ENCODE results near the gene SPCS3.
"Not testable (repeated sequence)": the region's sequence is repeated elsewhere in the genome, so short reads cannot be mapped to it uniquely, and the experiment has no call there.

The SPCS3 gene

GRCh38 chr4:176306837-176307665, 12.7 kb upstream of the SPCS3 start:
- DNase-seq = no peak

DNA sequence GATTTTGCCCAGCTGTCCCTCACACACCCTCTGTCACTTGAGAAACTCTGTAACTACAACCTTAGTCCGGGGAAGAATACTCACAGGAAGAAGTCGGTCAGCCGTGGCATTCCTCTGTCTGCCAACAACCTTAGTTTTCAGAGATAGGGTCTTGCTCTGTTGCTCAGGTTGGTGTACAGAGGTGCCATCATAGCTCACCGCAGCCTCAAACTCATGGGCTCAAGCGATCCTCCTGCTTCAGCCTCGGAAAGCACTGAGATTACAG, 12.2 kb upstream of the SPCS3 start:
- DNase-seq = no peak

DNA sequence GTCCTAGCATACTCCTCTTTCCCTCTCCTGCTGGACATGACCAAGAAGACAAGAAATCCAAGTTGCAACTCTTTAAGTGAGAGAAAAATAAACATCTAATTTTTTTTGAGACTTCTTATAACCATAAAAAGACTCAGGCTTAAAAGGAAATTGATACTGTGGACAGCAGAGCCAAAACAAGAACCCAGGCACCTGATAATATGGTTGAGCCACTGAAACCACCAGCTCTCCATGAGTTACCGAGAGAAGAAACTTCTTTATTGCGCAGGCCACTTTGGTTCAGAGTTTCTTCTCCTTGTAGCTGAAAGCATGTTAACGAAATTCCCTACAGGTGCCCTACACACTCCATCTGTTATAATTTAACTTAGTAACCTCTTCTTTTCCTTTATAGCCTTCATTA, 11.3 kb upstream of the SPCS3 start:
- no peak for DNase-seq

DNA sequence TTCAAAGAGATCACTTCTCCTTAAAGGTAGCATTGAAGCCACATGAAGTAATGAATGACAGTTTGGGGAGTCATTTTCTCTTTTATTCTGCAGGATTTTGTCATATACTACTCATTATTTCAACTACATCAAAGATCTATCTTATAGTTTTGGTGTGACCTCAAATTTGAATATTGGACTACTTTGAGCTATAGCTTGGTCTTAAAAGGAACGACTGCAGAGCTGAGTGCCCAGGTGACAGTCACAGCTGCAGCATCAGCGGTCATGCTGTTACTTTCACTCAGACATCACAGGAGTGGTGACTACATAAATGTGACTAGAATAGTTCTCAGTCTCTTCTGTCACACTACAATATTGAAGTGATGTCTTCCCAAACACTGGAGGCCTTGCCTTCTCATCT, 10.7 kb upstream of the SPCS3 start:
- no peak for DNase-seq

GRCh38 chr4:176309772-176310171, 10.0 kb upstream of the SPCS3 start:
- DNase-seq = no peak

GRCh38 chr4:176313596-176314336, 6.0 kb upstream of the SPCS3 start:
- DNase-seq = no peak

- no peak for DNase-seq
Observed at GRCh38 chr4:176319151-176319703, 539 bp upstream of the SPCS3 start.

DNA sequence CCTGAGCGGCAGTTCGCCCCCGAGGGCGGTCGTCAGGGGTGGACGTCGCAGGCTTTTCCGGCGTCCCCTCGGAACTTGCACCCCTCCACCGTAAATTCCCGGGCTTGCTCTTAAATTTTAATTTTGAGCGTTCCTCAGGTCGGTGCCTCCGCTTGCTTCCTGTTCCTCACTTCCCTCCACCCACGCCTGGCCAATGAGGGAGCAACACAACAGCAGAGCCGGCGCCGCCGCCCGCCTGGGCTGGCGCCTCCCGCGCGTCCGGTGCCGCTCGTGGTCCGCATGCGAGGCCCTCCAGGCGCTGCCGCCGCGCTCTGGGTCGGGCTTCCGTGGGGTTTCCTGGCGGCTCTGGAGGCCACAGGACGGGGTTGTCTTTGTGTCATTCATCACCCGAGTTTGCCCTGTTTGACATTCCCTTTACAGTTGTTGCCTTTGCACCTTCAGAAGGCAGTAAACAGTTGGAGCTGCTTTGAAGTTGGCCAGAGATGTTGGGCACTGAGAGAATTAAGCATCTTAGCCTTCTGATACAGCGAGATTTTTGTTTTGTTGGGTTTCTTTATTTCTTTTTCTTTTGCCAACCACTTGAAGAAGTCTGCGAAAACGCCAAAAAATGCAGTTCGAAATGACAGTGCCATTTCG, 692 bp downstream of the SPCS3 start:
- DNase-seq = peak; percentile 86

DNA sequence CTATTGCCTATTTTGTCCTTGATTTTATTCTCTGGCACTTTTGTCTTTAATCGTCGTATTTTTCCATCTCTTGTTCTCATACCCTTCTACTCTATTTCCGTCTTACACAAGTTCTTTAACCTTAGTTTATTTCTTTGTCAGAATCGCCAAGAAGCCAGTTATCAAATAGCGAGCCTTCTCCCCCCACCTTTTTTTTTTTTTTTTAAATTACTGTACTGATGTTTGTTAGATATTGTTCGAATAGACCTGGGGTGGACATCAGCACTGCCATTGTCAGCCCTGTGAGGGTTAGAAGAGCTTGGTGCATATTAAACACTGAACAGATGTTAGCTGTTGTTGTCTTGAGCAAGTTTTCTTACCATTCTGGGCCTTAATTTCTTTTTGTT, 1.2 kb downstream of the SPCS3 start:
- no peak for DNase-seq

- no peak for DNase-seq
Observed at GRCh38 chr4:176321589-176321988, 1.8 kb downstream of the SPCS3 start.

GRCh38 chr4:176323511-176324160, 3.9 kb downstream of the SPCS3 start:
- no peak for DNase-seq

- DNase-seq = not testable (repeated sequence)
Observed at GRCh38 chr4:176324876-176325275, 5.1 kb downstream of the SPCS3 start.

DNA sequence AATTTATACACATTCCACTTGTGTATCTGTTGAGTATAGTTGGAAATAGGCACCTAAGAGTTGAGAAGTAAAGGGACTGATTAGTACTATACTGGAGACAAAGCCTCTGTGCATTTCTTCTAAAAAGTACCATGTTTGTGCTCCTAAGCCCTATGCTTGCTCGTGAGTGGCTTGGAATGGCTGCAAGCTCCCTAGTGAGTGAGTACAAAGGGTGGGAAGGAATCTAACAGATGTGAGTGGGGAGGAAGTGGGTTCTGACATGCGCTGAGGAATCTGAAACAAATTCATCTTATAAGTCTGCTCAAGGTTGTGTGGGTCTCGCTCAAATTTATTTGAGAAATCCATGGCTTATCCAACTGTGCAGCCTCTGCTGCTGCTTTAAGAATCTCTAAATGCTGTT, 13.3 kb downstream of the SPCS3 start:
- DNase-seq = no peak

DNA sequence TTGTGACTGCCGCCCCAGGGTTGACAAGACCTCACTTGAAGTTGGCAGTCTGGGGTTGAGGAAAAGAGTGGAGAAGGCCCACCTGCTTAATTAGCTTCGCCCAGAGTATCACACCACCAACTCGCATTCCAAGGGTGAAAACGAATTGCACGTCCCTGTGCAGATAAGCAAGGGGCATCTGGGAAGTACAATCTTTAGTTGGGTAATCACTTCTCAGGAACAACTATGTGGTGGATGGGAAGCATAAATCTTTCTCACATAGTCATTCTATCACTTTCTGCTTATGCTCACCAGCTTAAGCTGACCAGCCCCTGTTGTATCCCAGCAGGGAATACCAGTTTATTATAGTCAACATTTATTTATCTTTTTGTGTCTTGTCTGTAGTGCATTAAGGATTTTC, 14.3 kb downstream of the SPCS3 start:
- no peak for DNase-seq

GRCh38 chr4:176335421-176335820, 15.7 kb downstream of the SPCS3 start:
- no peak for DNase-seq

- no peak for DNase-seq
Observed at GRCh38 chr4:176339936-176340761, 20.4 kb downstream of the SPCS3 start.

DNA sequence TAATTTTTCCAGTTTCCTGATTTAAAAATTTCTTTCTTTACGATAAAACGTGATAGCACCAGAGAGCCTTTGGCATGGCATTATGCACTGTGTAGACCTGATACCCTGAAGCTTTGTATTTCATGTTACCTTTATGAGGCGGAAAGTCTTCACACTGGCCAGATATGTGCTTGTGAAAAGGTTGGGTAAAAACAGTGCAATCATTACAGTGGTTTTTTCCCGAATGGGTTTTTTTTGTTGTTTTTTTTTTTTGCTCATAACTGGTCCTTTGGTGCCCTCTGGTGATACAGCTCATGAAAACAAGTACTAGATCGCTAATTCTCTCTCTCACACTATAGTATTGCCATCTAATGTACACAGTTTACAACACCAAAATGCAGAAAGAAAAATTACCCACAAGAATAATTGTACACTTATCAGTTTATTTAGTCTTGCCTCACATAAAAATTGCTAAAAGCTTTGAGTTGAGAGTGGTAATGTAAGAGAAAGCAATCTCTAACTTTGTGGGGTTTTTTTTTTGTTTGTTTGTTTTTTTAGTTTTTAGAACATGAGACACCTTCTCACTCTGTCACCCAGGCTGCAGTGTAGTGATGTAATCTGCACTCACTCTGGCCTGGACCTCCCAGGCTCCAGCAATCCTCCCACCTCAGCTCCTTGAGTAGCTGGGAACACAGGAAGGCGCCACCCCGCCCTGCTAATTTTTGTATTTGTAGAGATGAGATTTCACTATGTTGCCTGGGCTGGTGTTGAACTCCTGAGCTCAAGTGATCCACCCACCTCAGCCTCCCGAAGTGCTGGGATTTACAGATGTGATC, 21.3 kb downstream of the SPCS3 start:
- no peak for DNase-seq

DNA sequence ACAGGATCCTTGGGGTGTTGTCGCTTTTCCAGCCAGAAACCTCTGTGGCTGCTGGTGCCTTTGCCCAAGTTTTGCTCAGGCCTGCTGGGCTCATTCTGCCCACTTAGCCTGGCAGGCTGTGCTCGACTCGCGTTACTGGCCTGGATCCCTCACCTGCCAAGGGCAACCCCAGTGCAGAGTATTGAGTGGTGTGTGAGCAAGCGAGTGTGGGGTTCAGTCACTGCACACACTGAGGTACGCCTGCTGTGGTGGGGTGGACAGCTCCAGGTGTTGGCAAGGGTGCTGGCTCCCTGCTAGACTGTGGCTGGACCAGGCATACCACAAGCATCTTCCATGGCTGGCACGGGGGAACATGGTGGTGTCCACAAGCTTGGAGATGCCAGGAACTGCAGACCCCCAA, 22.6 kb downstream of the SPCS3 start:
- DNase-seq = no peak

DNA sequence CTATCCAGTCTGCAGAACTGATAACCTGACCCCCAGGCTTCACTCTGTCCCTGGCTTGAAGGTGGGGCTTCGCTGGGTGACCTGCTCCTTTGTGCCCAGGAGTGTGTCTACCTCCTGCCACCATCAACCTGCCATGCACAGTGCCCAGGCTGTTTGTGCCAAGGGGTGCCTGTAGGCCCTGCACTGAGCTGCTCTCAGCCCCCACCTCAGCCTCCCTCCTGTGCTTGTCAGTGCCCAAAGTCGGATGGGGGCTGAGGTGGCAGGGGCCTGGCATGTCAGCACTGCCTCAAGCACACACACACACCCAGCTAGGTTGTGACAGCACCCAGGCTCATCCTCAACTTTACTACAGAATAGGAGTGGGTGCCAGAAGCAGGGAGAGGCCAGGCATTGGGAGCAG, 23.5 kb downstream of the SPCS3 start:
- no peak for DNase-seq

DNA sequence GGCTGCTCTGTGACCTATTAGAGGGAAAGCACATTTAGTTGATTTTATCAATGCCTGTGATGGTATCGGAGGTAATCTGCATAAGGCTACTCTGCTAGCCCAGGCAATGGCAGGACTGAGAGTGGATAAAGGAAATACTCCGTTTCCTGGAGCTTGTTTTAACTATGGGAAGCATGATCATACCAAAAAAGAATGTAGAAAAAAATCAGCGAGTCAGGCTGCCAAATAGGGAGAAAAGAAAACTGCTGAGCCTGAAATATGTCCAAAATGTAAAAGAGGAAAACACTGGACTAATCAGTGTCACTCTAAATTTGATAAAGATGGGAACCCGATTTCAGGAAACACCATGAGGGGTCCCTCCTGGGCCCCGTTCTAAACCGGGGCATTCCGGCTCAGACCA, 25.6 kb downstream of the SPCS3 start:
- not testable (repeated sequence) for DNase-seq

DNA sequence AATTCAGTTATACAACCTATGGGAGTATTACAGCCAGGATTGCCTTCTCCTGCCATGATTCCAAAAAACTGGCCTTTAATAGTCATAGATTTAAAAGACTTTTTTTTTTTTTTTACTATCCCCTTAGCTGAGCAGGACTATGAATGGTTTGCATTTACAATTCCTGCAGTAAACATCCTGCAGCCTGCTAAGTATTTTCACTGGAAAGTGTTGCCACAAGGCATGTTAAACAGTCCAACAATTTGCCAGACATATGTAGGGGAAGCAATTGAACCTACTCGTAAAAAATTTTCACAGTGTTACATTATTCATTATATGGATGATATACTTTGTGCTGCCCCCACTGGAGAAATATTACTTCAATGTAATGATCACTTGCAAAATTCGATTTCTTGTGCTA, 27.1 kb downstream of the SPCS3 start:
- DNase-seq = not testable (repeated sequence)

DNA sequence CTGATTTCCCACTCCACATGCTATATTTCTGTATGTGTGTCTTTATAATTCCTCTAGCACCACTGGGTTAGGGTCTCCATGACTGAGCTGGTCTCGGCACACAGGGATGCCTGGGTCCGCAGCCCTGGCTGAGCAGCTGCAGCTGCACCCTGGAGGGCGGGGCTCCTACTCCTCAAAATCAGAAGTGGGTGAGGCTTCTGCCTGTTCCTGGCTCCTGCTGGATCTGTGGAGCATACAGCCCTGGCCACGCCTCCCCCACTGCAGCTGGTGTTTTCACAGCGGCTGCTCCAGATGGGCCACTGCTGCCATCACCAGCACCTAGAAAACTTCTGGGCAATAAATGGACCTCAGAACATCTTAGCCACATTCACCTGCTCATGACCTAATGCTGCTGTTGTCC, 30.9 kb downstream of the SPCS3 start:
- no peak for DNase-seq
